Measurements from ENCODE around the gene FGD6. TPM values are rescaled to one million over a fixed set of nuclear protein-coding genes. Genes with fewer than 3 reads are reported as not detected.

The FGD6 gene
- total and polyA plus RNA-seq, 2 donors (not counting 1 experiment from before 2014, with no cell fraction given): 1.2 to 8.4 TPM

- Histone ChIP-seq H3K79me2 (ENCODE audit: control insufficient read depth, insufficient read depth, low read length) (peaks cover 46% of the 10 kb centered on the region), H3K4me2 (replicated peaks; ENCODE audit: low read depth, low read length, poor library complexity, severe bottlenecking) (peak within 1 kb of the TSS; percentile 83), H3K27ac (ENCODE audit: low read length in 2 of 2) (peak within 1 kb of the TSS; percentile 65 to 84), H2AFZ (ENCODE audit: insufficient read depth, low read depth, low read length, poor library complexity, severe bottlenecking) (peak within 1 kb of the TSS; percentile 91), H3K9ac (ENCODE audit: low read length) (peak within 1 kb of the TSS; percentile 90), H3K27me3 (replicated peaks in 1 of 4; ENCODE audit: control extremely low read depth in 1 of 4, control insufficient read depth in 3 of 4, insufficient read depth in 4 of 4, low read length in 3 of 4) (no peaks in the 10 kb centered on the region), H3K36me3 (replicated peaks in 1 of 2; ENCODE audit: control extremely low read depth in 1 of 2, control insufficient read depth in 1 of 2, extremely low read depth in 1 of 2, insufficient read depth in 2 of 2, low read length in 1 of 2) (peaks cover 0 to 6% of the 10 kb centered on the region in 2 experiments), H3K9me3 (ENCODE audit: control extremely low read depth in 1 of 3, control insufficient read depth in 2 of 3, insufficient read depth in 1 of 3, low read length in 2 of 3) (no peaks in the 10 kb centered on the region), H3K4me3 (ENCODE audit: control extremely low read depth in 1 of 5, extremely low read depth in 1 of 5, insufficient read depth in 1 of 5, low read depth in 2 of 5, low read length in 4 of 5) (peak within 1 kb of the TSS; percentile 69 to 94 (median 88)), H4K20me1 (ENCODE audit: control insufficient read depth, insufficient read depth, low read length, poor library complexity, severe bottlenecking) (no peaks in the 10 kb centered on the region), H3K4me1 (ENCODE audit: control insufficient read depth in 2 of 2, insufficient read depth in 2 of 2, low read length in 2 of 2) (peaks cover 0 to 14% of the 10 kb centered on the region in 2 donors)
- Mint-ChIP-seq H3K9me3 (ENCODE audit: insufficient read depth) (no peaks in the 10 kb centered on the region), H3K4me3 (peak within 1 kb of the TSS; percentile 97), H3K27me3 (no peaks in the 10 kb centered on the region), H3K27ac (peak within 1 kb of the TSS; percentile 91), H3K4me1 (peaks cover 11% of the 10 kb centered on the region)
- POLR2A ChIA-PET: interaction anchor here (0.6 to 1.0 kb wide), 3 partner anchors 9 to 401 kb away, joined by 4 to 8 read pairs (median 5); partner anchors contain the start of gene METAP2
- intact Hi-C loops (cut with micrococcal nuclease): loop anchor here (1.0 to 10.0 kb wide), 9 partner anchors 70 to 1696 kb away; partner anchors contain the start of genes FGD6, METAP2, NDUFA12 and NUDT4
- WGBS (ENCODE audit: insufficient coverage): under 1% methylated on average over 99 of the region's 99 CpGs
- CTCF ChIA-PET: interaction anchor here (0.6 to 2.5 kb wide), 22 partner anchors 9 to 1659 kb away, joined by 3 to 11 read pairs (median 4); partner anchors contain the start of genes FGD6, NDUFA12 and VEZT
- DNase-seq: peak; percentile 96
- TF ChIP-seq, protein P1, sequence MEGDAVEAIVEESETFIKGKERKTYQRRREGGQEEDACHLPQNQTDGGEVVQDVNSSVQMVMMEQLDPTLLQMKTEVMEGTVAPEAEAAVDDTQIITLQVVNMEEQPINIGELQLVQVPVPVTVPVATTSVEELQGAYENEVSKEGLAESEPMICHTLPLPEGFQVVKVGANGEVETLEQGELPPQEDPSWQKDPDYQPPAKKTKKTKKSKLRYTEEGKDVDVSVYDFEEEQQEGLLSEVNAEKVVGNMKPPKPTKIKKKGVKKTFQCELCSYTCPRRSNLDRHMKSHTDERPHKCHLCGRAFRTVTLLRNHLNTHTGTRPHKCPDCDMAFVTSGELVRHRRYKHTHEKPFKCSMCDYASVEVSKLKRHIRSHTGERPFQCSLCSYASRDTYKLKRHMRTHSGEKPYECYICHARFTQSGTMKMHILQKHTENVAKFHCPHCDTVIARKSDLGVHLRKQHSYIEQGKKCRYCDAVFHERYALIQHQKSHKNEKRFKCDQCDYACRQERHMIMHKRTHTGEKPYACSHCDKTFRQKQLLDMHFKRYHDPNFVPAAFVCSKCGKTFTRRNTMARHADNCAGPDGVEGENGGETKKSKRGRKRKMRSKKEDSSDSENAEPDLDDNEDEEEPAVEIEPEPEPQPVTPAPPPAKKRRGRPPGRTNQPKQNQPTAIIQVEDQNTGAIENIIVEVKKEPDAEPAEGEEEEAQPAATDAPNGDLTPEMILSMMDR (IDR thresholded peaks at IDR 0.05): no peak
- no peak for TF ChIP-seq EZH2 (IDR thresholded peaks at IDR 0.05; ENCODE audit: borderline replicate concordance, insufficient read depth, low read depth, low read length, poor library complexity, severe bottlenecking)
- ATAC-seq (ENCODE audit: low read depth): peak; percentile 99
Observed at GRCh38 chr12:95072900-95073697, 144.2 kb downstream of the FGD6 start, which contains the start of gene NR2C1. TSS of gene NR2C1 (minus strand) at chr12:95073618. CDS start at chr12:95067384, 6,234 bp downstream.

DNA sequence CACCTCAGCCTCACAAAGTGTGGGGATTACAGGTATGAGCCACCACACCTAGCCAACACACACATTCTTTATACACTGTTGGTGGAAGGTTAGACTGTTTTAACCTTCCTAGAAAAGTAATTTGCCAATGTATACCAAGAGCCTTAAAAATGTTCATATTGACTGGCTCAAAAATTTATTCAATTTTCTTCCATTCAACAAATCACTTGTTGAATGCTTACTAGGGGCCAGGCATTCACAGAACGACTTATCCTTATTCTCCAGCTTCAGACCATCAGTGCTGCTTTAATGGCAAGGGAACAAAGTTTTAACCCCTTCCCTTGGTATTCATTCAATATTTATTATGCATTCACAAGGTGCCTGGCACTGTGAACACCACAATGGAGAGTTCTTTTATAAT is 146.9 kb downstream of the FGD6 start:
- H3K4me1 Mint-ChIP-seq: peaks cover 11% of the 10 kb centered on the region
- no peak overlapping the region for H3K9ac ChIP-seq (ENCODE audit: low read length)
- POLR2A ChIA-PET: no interaction called here
- H3K4me1 ChIP-seq (ENCODE audit: control insufficient read depth in 2 of 2, insufficient read depth in 2 of 2, low read length in 2 of 2): peaks cover 0 to 14% of the 10 kb centered on the region in 2 donors
- no peak overlapping the region for H2AFZ ChIP-seq (ENCODE audit: insufficient read depth, low read depth, low read length, poor library complexity, severe bottlenecking)
- no peak overlapping the region for H3K27ac ChIP-seq (ENCODE audit: low read length in 2 of 2)
- H3K36me3 ChIP-seq (replicated peaks in 1 of 2; ENCODE audit: control extremely low read depth in 1 of 2, control insufficient read depth in 1 of 2, extremely low read depth in 1 of 2, insufficient read depth in 2 of 2, low read length in 1 of 2): peaks cover 0 to 16% of the 10 kb centered on the region in 2 experiments
- WGBS (ENCODE audit: insufficient coverage): 100% methylated on average over 1 of the region's 1 CpG
- peak overlapping the region; percentile 27 for H3K4me3 Mint-ChIP-seq
- intact Hi-C loops (cut with micrococcal nuclease): loop anchor here (5.0 to 10.0 kb wide), 3 partner anchors 238 to 466 kb away; no protein-coding TSS in a partner anchor
- CTCF ChIA-PET: no interaction called here
- H3K4me2 ChIP-seq (replicated peaks; ENCODE audit: low read depth, low read length, poor library complexity, severe bottlenecking): no peak overlapping the region
- TF ChIP-seq EZH2 (IDR thresholded peaks at IDR 0.05; ENCODE audit: borderline replicate concordance, insufficient read depth, low read depth, low read length, poor library complexity, severe bottlenecking): no peak
- TF ChIP-seq, protein P1 (IDR thresholded peaks at IDR 0.05): no peak
- DNase-seq (no peak), ATAC-seq (ENCODE audit: low read depth) (no peak)
- no peaks in the 10 kb centered on the region for H3K9me3 Mint-ChIP-seq (ENCODE audit: insufficient read depth)
- no peak overlapping the region for H3K4me3 ChIP-seq (ENCODE audit: control extremely low read depth in 1 of 5, extremely low read depth in 1 of 5, insufficient read depth in 1 of 5, low read depth in 2 of 5, low read length in 4 of 5)
- peaks cover 50% of the 10 kb centered on the region for H3K79me2 ChIP-seq (ENCODE audit: control insufficient read depth, insufficient read depth, low read length)
- H3K27me3 Mint-ChIP-seq: no peaks in the 10 kb centered on the region
- no peaks in the 10 kb centered on the region for H3K9me3 ChIP-seq (ENCODE audit: control extremely low read depth in 1 of 3, control insufficient read depth in 2 of 3, insufficient read depth in 1 of 3, low read length in 2 of 3)
- no peak overlapping the region for H3K27ac Mint-ChIP-seq
- H3K27me3 ChIP-seq (replicated peaks in 1 of 4; ENCODE audit: control extremely low read depth in 1 of 4, control insufficient read depth in 3 of 4, insufficient read depth in 4 of 4, low read length in 3 of 4): no peaks in the 10 kb centered on the region
- H4K20me1 ChIP-seq (ENCODE audit: control insufficient read depth, insufficient read depth, low read length, poor library complexity, severe bottlenecking): no peaks in the 10 kb centered on the region
